Fibroblast of the aortic adventitia (primary cell): Measurements from ENCODE around the gene HDHD5. TPM values are rescaled to one million over a fixed set of nuclear protein-coding genes. Genes with fewer than 3 reads are reported as not detected.
A peak's percentile ranks its signal among the peaks of the same experiment; 100 is the strongest.

Source experiments
- DNase-seq: peaks from one replicate; pipeline ENCODE4 v3.0.0-alpha.2; 2010; ENCODE audit warnings: low read depth
- H3K4me3 ChIP-seq: 2 replicates; pipeline ENCODE4 v1.5.1; 2011; ENCODE audit warnings: low read depth, mild to moderate bottlenecking, control low read depth, low read length, moderate library complexity
- CTCF ChIP-seq: IDR thresholded peaks from 2 replicates; pipeline ENCODE4 v1.5.1; 2011; ENCODE audit warnings: mild to moderate bottlenecking, low read length, control low read depth, inconsistent platforms; ENCODE audit not compliant: insufficient read depth
- total RNA-seq: library from RNA; depleted of rRNA; stranded (reverse); fragments of >200 nt; gene quantifications from 2 replicates; pipeline ENCODE4 v1.2.3, GENCODE V29; 2012; ENCODE audit warnings: low replicate concordance

HDHD5 gene
- total RNA-seq, 1 donor = 19.7 TPM

- no peak overlapping the region for H3K4me3 ChIP-seq
- TF ChIP-seq CTCF = no peak
- no peak for DNase-seq
Measured at GRCh38 chr22:17167486-17167885, 8.4 kb upstream of the HDHD5 start.

- no peak for DNase-seq
- H3K4me3 ChIP-seq = no peak overlapping the region
- peak; percentile 28 for TF ChIP-seq CTCF
Measured at GRCh38 chr22:17164392-17165024, 5.4 kb upstream of the HDHD5 start.

GRCh38 chr22:17162731-17163130, 3.7 kb upstream of the HDHD5 start:
- DNase-seq = no peak
- no peak overlapping the region for H3K4me3 ChIP-seq
- no peak for TF ChIP-seq CTCF

GRCh38 chr22:17161991-17162390, 2.9 kb upstream of the HDHD5 start:
- DNase-seq = no peak
- TF ChIP-seq CTCF = no peak
- H3K4me3 ChIP-seq = no peak overlapping the region

- no peak for TF ChIP-seq CTCF
- DNase-seq = peak; percentile 40
- H3K4me3 ChIP-seq = peak overlapping the region; percentile 85
Measured at GRCh38 chr22:17159504-17159951, 451 bp upstream of the HDHD5 start.

GRCh38 chr22:17158176-17158567, 905 bp downstream of the HDHD5 start:
- no peak for TF ChIP-seq CTCF
- DNase-seq = no peak
- H3K4me3 ChIP-seq = peak overlapping the region; percentile 85

- H3K4me3 ChIP-seq = peak overlapping the region; percentile 13
- TF ChIP-seq CTCF = no peak
- no peak for DNase-seq
Measured at GRCh38 chr22:17157714-17158113, 1.4 kb downstream of the HDHD5 start.
